Measurements from ENCODE around the gene DNMT1.
A peak's percentile ranks its signal among the peaks of the same experiment; 100 is the strongest.

DNMT1 gene

GRCh38 chr19:10089801-10090375 lies 104.9 kb downstream of the DNMT1 start:
- no peak for DNase-seq

DNA sequence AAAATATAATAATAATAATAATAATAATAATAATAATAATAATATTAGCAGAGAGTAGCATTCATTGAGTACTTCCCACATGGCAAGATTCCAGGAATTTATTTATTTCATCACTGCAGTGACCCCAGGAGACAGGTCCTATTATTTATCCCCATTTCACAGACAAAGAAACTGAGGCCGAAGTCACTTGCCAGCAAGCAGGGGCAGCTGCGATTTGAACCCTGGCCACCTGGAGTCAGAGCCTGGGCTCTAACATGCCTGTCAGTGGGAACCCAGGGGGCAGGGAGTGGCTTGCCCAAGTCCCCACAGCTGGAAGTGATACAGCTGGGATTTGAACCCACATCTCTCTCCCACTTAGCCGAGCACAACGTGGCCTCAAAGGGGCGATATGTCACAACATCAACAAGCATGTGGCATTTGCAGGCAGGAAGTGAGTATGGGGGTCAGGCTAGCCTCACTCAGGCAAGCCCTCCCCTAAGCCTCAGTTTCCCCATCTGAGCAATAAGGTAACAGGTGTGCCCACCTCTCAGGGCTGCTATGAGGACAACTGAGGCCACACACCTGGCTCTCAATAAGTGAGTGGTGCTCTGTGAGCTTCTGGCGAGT lies 105.7 kb downstream of the DNMT1 start:
- DNase-seq, result no peak

DNA sequence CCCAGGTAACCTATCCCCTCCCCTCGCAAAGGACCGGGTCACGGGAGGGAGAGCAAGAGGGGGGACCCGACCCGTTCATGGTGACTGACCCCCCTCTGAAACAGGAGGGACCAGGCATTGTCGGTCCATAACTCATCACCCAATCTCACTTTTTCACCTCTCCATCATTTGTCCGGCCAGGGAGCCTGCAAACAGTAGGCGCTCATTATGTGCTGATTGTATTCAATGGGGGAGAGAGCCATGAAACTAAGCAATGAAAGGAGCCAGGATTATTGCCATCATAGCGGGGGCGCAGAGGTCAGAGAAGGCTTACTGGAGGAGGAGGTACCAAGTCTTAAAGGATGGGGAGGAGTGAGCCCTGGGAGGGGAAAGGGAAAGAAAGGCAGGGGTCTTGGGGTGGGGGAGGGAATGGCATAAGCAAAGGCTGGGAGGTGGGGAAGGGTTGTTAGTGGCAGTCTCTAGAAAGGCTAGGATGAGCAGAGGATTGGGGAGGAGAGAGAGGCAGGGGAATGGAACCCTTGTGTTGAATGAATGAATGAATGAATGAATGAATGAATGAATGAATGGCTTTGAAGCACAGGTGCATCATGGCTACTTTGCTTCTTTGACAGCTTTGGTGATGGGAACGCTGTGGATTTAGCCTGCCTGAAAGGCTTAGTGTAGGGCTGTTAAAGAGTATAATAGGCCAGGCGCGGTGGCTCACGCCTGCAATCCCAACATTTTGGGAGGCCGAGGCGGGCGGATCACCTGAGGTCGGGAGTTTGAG lies 107.3 kb downstream of the DNMT1 start:
- DNase-seq, result no peak

DNA sequence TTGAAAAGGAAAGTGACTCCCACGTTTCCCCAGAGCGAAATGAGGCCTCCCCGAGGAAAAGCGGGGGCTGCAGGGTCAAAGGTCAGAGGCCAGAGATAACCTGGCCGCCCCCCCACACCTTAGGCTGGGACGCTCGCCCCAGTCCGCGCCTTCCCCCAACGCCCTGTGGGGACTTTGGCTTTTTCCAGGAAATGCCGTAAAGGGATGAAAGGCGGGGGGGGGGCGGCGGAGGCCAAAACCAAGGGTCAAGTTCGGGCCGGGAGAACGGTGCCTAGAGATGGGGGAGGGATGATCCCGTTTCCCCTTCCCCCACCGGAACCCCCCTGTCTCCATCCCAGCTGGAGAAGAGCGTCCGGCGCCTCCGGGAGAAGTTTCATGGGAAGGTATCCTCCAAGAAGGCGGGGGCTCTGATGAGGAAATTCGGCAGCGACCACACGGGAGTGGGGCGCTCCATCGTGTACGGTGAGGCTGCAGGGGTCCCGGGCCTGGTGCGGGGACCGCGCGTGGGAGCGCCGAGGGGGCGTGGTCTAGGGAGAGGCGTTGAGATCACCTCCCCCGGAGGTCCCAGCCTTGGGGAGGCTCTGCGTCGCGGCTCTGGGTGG lies 108.1 kb downstream of the DNMT1 start:
- DNase-seq, result no peak

GRCh38 chr19:10085641-10086590 lies 108.8 kb downstream of the DNMT1 start, which contains the start of gene SHFL:
Gene SHFL (plus strand): TSS chr19:10086317. CDS start chr19:10086428, 111 bp downstream.
- peak; percentile 64 to 84 (median 70) for DNase-seq

DNA sequence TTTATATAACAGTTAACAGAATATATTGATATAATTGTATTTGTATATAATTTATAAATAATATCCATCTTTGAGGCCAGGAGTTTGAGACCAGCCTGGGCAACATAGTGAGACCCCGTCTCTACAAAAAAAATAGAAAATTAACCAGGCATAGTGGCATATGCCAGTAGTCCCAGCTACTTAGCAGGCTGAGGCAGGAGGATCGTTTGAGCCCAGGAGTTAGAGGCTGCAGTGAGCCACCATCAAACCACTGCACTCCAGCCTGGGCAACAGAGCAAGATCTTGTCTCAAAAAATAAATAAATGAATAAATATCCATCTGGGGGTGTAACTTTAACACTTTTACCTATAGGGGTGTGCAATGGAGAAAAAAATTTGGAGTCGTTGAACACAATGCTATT lies 110.0 kb downstream of the DNMT1 start:
- DNase-seq, result no peak

DNA sequence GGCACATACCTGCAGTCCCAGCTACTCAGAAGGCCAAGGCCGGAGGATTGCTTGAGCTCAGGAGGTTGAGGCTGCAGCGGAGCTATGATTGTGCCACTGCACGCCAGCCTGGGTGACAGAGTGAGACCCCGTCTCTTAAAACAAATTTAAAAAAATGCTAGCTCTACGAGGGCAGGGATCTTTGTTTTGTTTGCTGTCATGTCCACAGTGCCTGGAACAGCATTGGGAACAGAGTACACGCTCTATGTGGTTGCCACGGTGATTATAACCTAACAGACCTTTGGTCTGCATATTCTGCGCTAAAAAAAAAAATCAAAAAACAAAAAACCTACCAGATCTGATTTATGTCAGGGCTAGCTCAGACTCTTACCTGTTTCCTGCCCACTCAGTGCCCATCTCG lies 110.8 kb downstream of the DNMT1 start:
- DNase-seq, result no peak

Data from activated CD4-positive, CD25-positive, alpha-beta regulatory T cell (primary cell).